PC-3 (cell line): ENCODE data around the gene SSTR3. TPM values are rescaled to one million over a fixed set of nuclear protein-coding genes. Genes with fewer than 3 reads are reported as not detected.
A peak's percentile ranks its signal among the peaks of the same experiment; 100 is the strongest.

Source experiments
- ATAC-seq: fragments of 200-7000 bp; cut with Tn5 transposase; 2 replicates; pipeline ENCODE4 v1.9.1; 2020; ENCODE audit warnings: mild to moderate bottlenecking, moderate library complexity
- BruUV-seq: library from RNA; stranded (reverse); fragments of 400-500 nt; replicated peaks from 2 replicates; lab custom pipeline; 2021; lab: Mats Ljungman, UMichigan
- CTCF ChIA-PET: fragments of 300-600 bp; sonication (Branson Sonifier 250); formaldehyde crosslinking; loops from one replicate; lab custom pipeline; 2022; ENCODE audit warnings: antibody characterized with exemption; lab: Charles Lee
- POLR2A ChIA-PET: fragments of 300-600 bp; sonication (Branson Sonifier 250); formaldehyde crosslinking; loops from one replicate; lab custom pipeline; 2022; ENCODE audit warnings: antibody characterized with exemption; ENCODE audit not compliant: unreplicated experiment; lab: Charles Lee
- DNase-seq: peaks from one replicate; pipeline ENCODE4 v3.0.0-alpha.2; 2015
- H2AFZ ChIP-seq: fragments of 300-600 bp; sonication (generic); 2 replicates; pipeline ENCODE4 v1.6.0; 2016; ENCODE audit warnings: antibody characterized with exemption, low read length
- H3F3A ChIP-seq: fragments of 300-600 bp; sonication (generic); one replicate; pipeline ENCODE4 v1.6.0; 2017; ENCODE audit warnings: antibody characterized with exemption, low read length, control low read depth, mild to moderate bottlenecking; ENCODE audit not compliant: unreplicated experiment
- H3K27ac ChIP-seq: fragments of 300-600 bp; sonication (generic); 2 replicates; pipeline ENCODE4 v1.5.1; 2016; ENCODE audit warnings: mild to moderate bottlenecking, low read length
- H3K27me3 ChIP-seq: fragments of 300-600 bp; sonication (generic); 2 replicates; pipeline ENCODE4 v1.6.1; 2016; ENCODE audit warnings: low read length, mixed read lengths
- H3K36me3 ChIP-seq: fragments of 300-600 bp; sonication (generic); 2 replicates; pipeline ENCODE4 v1.6.1; 2016; ENCODE audit warnings: low read depth, mixed run types, low read length, mixed read lengths
- H3K4me1 ChIP-seq: fragments of 300-600 bp; sonication (generic); 2 replicates; pipeline ENCODE4 v1.5.1; 2016; ENCODE audit warnings: low read length; ENCODE audit not compliant: insufficient read depth
- H3K4me2 ChIP-seq: fragments of 300-600 bp; sonication (generic); 2 replicates; pipeline ENCODE4 v1.6.0; 2016; ENCODE audit warnings: low read length
- H3K4me3 ChIP-seq: fragments of 300-600 bp; sonication (generic); 2 replicates; pipeline ENCODE4 v1.5.1; 2016; ENCODE audit warnings: mild to moderate bottlenecking, low read length, mixed read lengths
- H3K79me2 ChIP-seq: fragments of 300-600 bp; sonication (generic); 2 replicates; pipeline ENCODE4 v1.6.1; 2017; ENCODE audit warnings: low read length, mixed read lengths
- H3K9ac ChIP-seq: fragments of 300-600 bp; sonication (generic); 2 replicates; pipeline ENCODE4 v1.6.0; 2016; ENCODE audit warnings: mild to moderate bottlenecking, low read length
- H3K9me2 ChIP-seq: fragments of 300-600 bp; sonication (generic); replicated peaks from 2 replicates; pipeline ENCODE4 v1.6.1; 2016; ENCODE audit warnings: mixed run types, low read length, mixed read lengths
- H3K9me3 ChIP-seq: fragments of 300-600 bp; sonication (generic); 2 replicates; pipeline ENCODE4 v1.6.1; 2016; ENCODE audit warnings: low read length, mixed read lengths
- H4K20me1 ChIP-seq: fragments of 300-600 bp; sonication (generic); 2 replicates; pipeline ENCODE4 v1.6.1; 2016; ENCODE audit warnings: low read length, mixed read lengths
- EZH2 ChIP-seq: fragments of 300-600 bp; sonication (generic); IDR thresholded peaks from one replicate; pipeline ENCODE4 v1.6.1; 2017; ENCODE audit warnings: antibody characterized with exemption, mild to moderate bottlenecking, low read length; ENCODE audit not compliant: unreplicated experiment
- EZH2phosphoT487 ChIP-seq: fragments of 300-600 bp; sonication (generic); IDR thresholded peaks from 2 replicates; pipeline ENCODE4 v1.6.1; 2018; ENCODE audit warnings: mild to moderate bottlenecking, antibody characterized with exemption, low read length, borderline replicate concordance
- intact Hi-C: fragments of 100-400 bp; cut with micrococcal nuclease; formaldehyde crosslinking; loops from 2 replicates; pipeline ENCODE4 v1.9.0; 2023
- total RNA-seq: library from RNA; depleted of rRNA; stranded (reverse); fragments of >200 nt; gene quantifications from 2 replicates; pipeline ENCODE4 v1.2.3, GENCODE V29; 2014
- TF ChIP-seq, protein P1 (sequence below): fragments of 300-600 bp; sonication (generic); conservative IDR thresholded peaks from 2 replicates; pipeline ENCODE4 v1.5.1; 2017; ENCODE audit warnings: antibody characterized with exemption, low read depth, mild to moderate bottlenecking, low read length

SSTR3 gene
- total RNA-seq, 1 experiment from 2014 or later = 0.55 TPM

DNA sequence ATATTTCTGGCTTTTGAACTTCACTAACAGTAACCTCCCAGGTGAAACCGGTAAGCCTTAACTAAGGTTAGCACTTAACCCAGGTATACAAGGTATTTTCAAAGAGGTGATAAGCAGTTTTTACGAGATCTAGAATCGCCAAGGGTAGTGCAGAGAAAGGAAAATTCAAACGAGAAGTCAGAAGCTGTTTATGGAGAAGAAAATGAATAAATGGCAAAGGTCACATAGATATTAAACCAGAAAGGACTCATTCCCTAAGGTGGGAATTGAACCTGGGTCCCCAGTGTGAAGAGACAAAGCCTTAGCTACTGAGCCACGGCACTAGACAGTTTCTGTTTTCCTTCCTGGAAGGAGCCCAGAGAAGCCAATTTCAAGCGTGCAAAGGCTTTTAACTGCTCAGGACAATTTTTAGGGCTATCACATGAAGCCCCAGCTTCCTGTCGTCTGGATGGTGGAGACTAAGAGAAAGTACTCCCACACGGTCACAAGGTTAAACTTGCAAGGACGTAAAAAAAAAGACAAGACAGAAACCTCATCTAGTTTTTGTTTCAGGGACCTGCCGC lies 18.6 kb downstream of the SSTR3 start:
- H3K27ac ChIP-seq = no peak overlapping the region
- no peaks in the 10 kb centered on the region for H3K9me2 ChIP-seq
- BruUV-seq = no TSS peak
- no peak overlapping the region for H3K9ac ChIP-seq
- no peaks in the 10 kb centered on the region for H3K36me3 ChIP-seq
- TF ChIP-seq, protein P1, sequence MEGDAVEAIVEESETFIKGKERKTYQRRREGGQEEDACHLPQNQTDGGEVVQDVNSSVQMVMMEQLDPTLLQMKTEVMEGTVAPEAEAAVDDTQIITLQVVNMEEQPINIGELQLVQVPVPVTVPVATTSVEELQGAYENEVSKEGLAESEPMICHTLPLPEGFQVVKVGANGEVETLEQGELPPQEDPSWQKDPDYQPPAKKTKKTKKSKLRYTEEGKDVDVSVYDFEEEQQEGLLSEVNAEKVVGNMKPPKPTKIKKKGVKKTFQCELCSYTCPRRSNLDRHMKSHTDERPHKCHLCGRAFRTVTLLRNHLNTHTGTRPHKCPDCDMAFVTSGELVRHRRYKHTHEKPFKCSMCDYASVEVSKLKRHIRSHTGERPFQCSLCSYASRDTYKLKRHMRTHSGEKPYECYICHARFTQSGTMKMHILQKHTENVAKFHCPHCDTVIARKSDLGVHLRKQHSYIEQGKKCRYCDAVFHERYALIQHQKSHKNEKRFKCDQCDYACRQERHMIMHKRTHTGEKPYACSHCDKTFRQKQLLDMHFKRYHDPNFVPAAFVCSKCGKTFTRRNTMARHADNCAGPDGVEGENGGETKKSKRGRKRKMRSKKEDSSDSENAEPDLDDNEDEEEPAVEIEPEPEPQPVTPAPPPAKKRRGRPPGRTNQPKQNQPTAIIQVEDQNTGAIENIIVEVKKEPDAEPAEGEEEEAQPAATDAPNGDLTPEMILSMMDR = no peak
- TF ChIP-seq EZH2phosphoT487 = no peak
- TF ChIP-seq EZH2 = no peak
- no peaks in the 10 kb centered on the region for H3K9me3 ChIP-seq
- POLR2A ChIA-PET = no interaction called here
- peaks cover 4% of the 10 kb centered on the region for H3F3A ChIP-seq
- no peak overlapping the region for H2AFZ ChIP-seq
- H3K79me2 ChIP-seq = no peaks in the 10 kb centered on the region
- no peak overlapping the region for H3K4me3 ChIP-seq
- peaks cover 64% of the 10 kb centered on the region for H3K4me1 ChIP-seq
- ATAC-seq (no peak), DNase-seq (no peak)
- intact Hi-C loops = loop anchor here (10.0 kb wide), 1 partner anchor 119 kb away; no protein-coding TSS in a partner anchor
- no peaks in the 10 kb centered on the region for H3K27me3 ChIP-seq
- no peak overlapping the region for H3K4me2 ChIP-seq
- no peaks in the 10 kb centered on the region for H4K20me1 ChIP-seq
- CTCF ChIA-PET = no interaction called here

DNA sequence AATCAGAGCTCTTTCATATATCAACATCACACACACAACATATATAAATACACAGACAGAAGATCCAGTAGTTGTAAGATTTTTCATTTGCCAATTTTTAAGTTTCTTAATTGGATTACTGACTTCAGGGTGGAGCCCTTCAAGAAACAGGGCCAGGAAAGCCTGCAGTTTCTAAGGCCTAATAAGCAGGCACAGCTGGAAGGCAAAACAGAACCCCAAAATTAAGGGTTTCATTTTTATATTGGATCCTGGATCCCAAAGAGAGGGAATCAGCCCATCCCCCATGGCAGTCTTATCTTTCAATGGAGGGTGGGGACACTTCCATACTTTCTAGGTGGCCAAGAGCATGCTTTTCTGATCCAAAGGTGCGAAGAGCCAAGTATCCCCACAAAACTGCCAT lies 19.5 kb downstream of the SSTR3 start:
- H3K27me3 ChIP-seq = no peaks in the 10 kb centered on the region
- H3F3A ChIP-seq = peaks cover 4% of the 10 kb centered on the region
- intact Hi-C loops = loop anchor here (10.0 kb wide), 1 partner anchor 118 kb away; no protein-coding TSS in a partner anchor
- no peaks in the 10 kb centered on the region for H3K9me2 ChIP-seq
- DNase-seq (no peak), ATAC-seq (no peak)
- H3K4me2 ChIP-seq = no peak overlapping the region
- no peaks in the 10 kb centered on the region for H3K79me2 ChIP-seq
- H4K20me1 ChIP-seq = no peaks in the 10 kb centered on the region
- no peaks in the 10 kb centered on the region for H3K9me3 ChIP-seq
- TF ChIP-seq EZH2phosphoT487 (no peak), EZH2 (no peak)
- TF ChIP-seq, protein P1 = no peak
- H3K36me3 ChIP-seq = no peaks in the 10 kb centered on the region
- H3K4me3 ChIP-seq = no peak overlapping the region
- H3K4me1 ChIP-seq = peaks cover 66% of the 10 kb centered on the region
- H2AFZ ChIP-seq = no peak overlapping the region
- CTCF ChIA-PET = no interaction called here
- BruUV-seq = no TSS peak
- H3K27ac ChIP-seq = no peak overlapping the region
- H3K9ac ChIP-seq = no peak overlapping the region
- POLR2A ChIA-PET = no interaction called here

DNA sequence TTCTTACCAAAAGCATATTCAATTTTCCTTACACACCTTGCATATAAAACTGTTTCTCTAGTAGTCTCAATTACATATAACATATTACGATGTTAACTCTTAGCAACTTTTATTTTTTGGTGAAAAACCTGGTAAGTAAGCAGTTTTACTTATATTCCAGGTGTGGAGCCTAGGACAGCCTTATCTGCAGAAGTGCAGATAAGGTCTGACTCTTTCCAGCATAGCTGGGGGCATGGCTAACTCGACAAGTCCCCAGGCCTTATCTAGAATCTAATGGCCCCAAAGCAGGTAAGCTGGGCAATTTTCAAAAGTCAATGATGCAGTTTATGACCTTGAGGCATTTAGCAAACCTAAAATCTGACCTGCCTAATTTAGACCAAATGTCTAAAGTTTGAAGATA lies 20.1 kb downstream of the SSTR3 start:
- no peaks in the 10 kb centered on the region for H3K9me2 ChIP-seq
- no peaks in the 10 kb centered on the region for H4K20me1 ChIP-seq
- H3K79me2 ChIP-seq = no peaks in the 10 kb centered on the region
- H3K27me3 ChIP-seq = no peaks in the 10 kb centered on the region
- H3K36me3 ChIP-seq = no peaks in the 10 kb centered on the region
- no peak overlapping the region for H3K4me3 ChIP-seq
- H3K9ac ChIP-seq = no peak overlapping the region
- ChIA-PET POLR2A (no interaction called here), CTCF (no interaction called here)
- no TSS peak for BruUV-seq
- TF ChIP-seq EZH2 (no peak), EZH2phosphoT487 (no peak)
- TF ChIP-seq, protein P1 = no peak
- no peaks in the 10 kb centered on the region for H3K9me3 ChIP-seq
- H3F3A ChIP-seq = peaks cover 4% of the 10 kb centered on the region
- peaks cover 67% of the 10 kb centered on the region for H3K4me1 ChIP-seq
- DNase-seq (no peak), ATAC-seq (no peak)
- intact Hi-C loops = loop anchor here (10.0 kb wide), 1 partner anchor 117 kb away; no protein-coding TSS in a partner anchor
- H2AFZ ChIP-seq = no peak overlapping the region
- peak overlapping the region; percentile 41 for H3K27ac ChIP-seq
- peak overlapping the region; percentile 35 for H3K4me2 ChIP-seq
